Measurements from ENCODE around the gene ERAP2.

Gene ERAP2

GRCh38 chr5:96958977-96959376, 82.7 kb downstream of the ERAP2 start:
- no peaks in the 10 kb centered on the region for H3K79me1 ChIP-seq (ENCODE audit: low read length)
- no peak overlapping the region for H4K8ac ChIP-seq (ENCODE audit: low read depth, low read length)
- no peak overlapping the region for H3K23ac ChIP-seq (ENCODE audit: low read length)
- H3K4me2 ChIP-seq (ENCODE audit: low read length): no peak overlapping the region
- no peak overlapping the region for H3K4me3 ChIP-seq (ENCODE audit: low read length)
- no CpG with 5 or more reads among the region's 5 CpGs for WGBS (ENCODE audit: extremely low coverage, insufficient coverage, low lambda C conversion rate)
- DNase-seq: no peak
- H3K27ac ChIP-seq (ENCODE audit: low read depth, low read length): no peak overlapping the region
- no peak overlapping the region for H2BK120ac ChIP-seq (ENCODE audit: low read depth, low read length)
- H3K4me1 ChIP-seq (ENCODE audit: control insufficient read depth, low read depth, low read length): no peaks in the 10 kb centered on the region
- no peak overlapping the region for H3K4ac ChIP-seq (ENCODE audit: low read depth, low read length)
- H3K79me2 ChIP-seq (ENCODE audit: control insufficient read depth, insufficient read depth, low read length): no peaks in the 10 kb centered on the region
- H2AK5ac ChIP-seq (ENCODE audit: low read length): no peak overlapping the region
- no peaks in the 10 kb centered on the region for H3K27me3 ChIP-seq (ENCODE audit: insufficient read depth, low read length, poor library complexity)
- no peak overlapping the region for H2BK15ac ChIP-seq (replicated peaks; ENCODE audit: low read depth)
- H2BK5ac ChIP-seq (ENCODE audit: low read length): no peak overlapping the region
- H3K36me3 ChIP-seq (ENCODE audit: control insufficient read depth, insufficient read depth, low read length): no peaks in the 10 kb centered on the region
- no peak overlapping the region for H3K9ac ChIP-seq (ENCODE audit: low read length)
- H3K18ac ChIP-seq (ENCODE audit: low read length): no peak overlapping the region
- no peak overlapping the region for H4K5ac ChIP-seq (ENCODE audit: low read length)
- H3K56ac ChIP-seq (ENCODE audit: low read length): no peak overlapping the region

GRCh38 chr5:96961053-96961452, 84.8 kb downstream of the ERAP2 start:
- Histone ChIP-seq H4K8ac (ENCODE audit: low read depth, low read length) (no peak overlapping the region), H3K4ac (ENCODE audit: low read depth, low read length) (no peak overlapping the region), H3K36me3 (ENCODE audit: control insufficient read depth, insufficient read depth, low read length) (no peaks in the 10 kb centered on the region), H3K27me3 (ENCODE audit: insufficient read depth, low read length, poor library complexity) (no peaks in the 10 kb centered on the region), H2AK5ac (ENCODE audit: low read length) (no peak overlapping the region), H4K5ac (ENCODE audit: low read length) (no peak overlapping the region), H3K79me1 (ENCODE audit: low read length) (no peaks in the 10 kb centered on the region), H3K27ac (ENCODE audit: low read depth, low read length) (no peak overlapping the region), H3K4me3 (ENCODE audit: low read length) (no peak overlapping the region), H3K4me2 (ENCODE audit: low read length) (no peak overlapping the region), H3K56ac (ENCODE audit: low read length) (no peak overlapping the region), H2BK120ac (ENCODE audit: low read depth, low read length) (no peak overlapping the region), H3K18ac (ENCODE audit: low read length) (no peak overlapping the region), H3K79me2 (ENCODE audit: control insufficient read depth, insufficient read depth, low read length) (no peaks in the 10 kb centered on the region), H3K23ac (ENCODE audit: low read length) (no peak overlapping the region), H3K9ac (ENCODE audit: low read length) (no peak overlapping the region), H2BK5ac (ENCODE audit: low read length) (no peak overlapping the region), H2BK15ac (replicated peaks; ENCODE audit: low read depth) (no peak overlapping the region), H3K4me1 (ENCODE audit: control insufficient read depth, low read depth, low read length) (no peaks in the 10 kb centered on the region)
- no CpG with 5 or more reads among the region's 1 CpG for WGBS (ENCODE audit: extremely low coverage, insufficient coverage, low lambda C conversion rate)
- DNase-seq: no peak

- H2BK120ac ChIP-seq (ENCODE audit: low read depth, low read length): no peak overlapping the region
- no peak overlapping the region for H4K8ac ChIP-seq (ENCODE audit: low read depth, low read length)
- no peaks in the 10 kb centered on the region for H3K79me1 ChIP-seq (ENCODE audit: low read length)
- WGBS (ENCODE audit: extremely low coverage, insufficient coverage, low lambda C conversion rate): no CpG with 5 or more reads among the region's 4 CpGs
- H2AK5ac ChIP-seq (ENCODE audit: low read length): no peak overlapping the region
- no peak overlapping the region for H3K9ac ChIP-seq (ENCODE audit: low read length)
- H2BK5ac ChIP-seq (ENCODE audit: low read length): no peak overlapping the region
- no peaks in the 10 kb centered on the region for H3K79me2 ChIP-seq (ENCODE audit: control insufficient read depth, insufficient read depth, low read length)
- no peak overlapping the region for H3K18ac ChIP-seq (ENCODE audit: low read length)
- no peaks in the 10 kb centered on the region for H3K36me3 ChIP-seq (ENCODE audit: control insufficient read depth, insufficient read depth, low read length)
- no peak overlapping the region for H3K4me3 ChIP-seq (ENCODE audit: low read length)
- H4K5ac ChIP-seq (ENCODE audit: low read length): no peak overlapping the region
- no peak overlapping the region for H3K4me2 ChIP-seq (ENCODE audit: low read length)
- no peak overlapping the region for H3K27ac ChIP-seq (ENCODE audit: low read depth, low read length)
- H3K4ac ChIP-seq (ENCODE audit: low read depth, low read length): no peak overlapping the region
- no peaks in the 10 kb centered on the region for H3K27me3 ChIP-seq (ENCODE audit: insufficient read depth, low read length, poor library complexity)
- no peaks in the 10 kb centered on the region for H3K4me1 ChIP-seq (ENCODE audit: control insufficient read depth, low read depth, low read length)
- H2BK15ac ChIP-seq (replicated peaks; ENCODE audit: low read depth): no peak overlapping the region
- H3K56ac ChIP-seq (ENCODE audit: low read length): no peak overlapping the region
- DNase-seq: no peak
- H3K23ac ChIP-seq (ENCODE audit: low read length): no peak overlapping the region
Measured at GRCh38 chr5:96962540-96962991, 86.3 kb downstream of the ERAP2 start.

GRCh38 chr5:96963267-96963666, 87.0 kb downstream of the ERAP2 start:
- DNase-seq: no peak
- Histone ChIP-seq H3K79me2 (ENCODE audit: control insufficient read depth, insufficient read depth, low read length) (no peaks in the 10 kb centered on the region), H3K4me1 (ENCODE audit: control insufficient read depth, low read depth, low read length) (no peaks in the 10 kb centered on the region), H4K5ac (ENCODE audit: low read length) (no peak overlapping the region), H3K4me2 (ENCODE audit: low read length) (no peak overlapping the region), H3K9ac (ENCODE audit: low read length) (no peak overlapping the region), H3K4ac (ENCODE audit: low read depth, low read length) (no peak overlapping the region), H3K18ac (ENCODE audit: low read length) (no peak overlapping the region), H3K36me3 (ENCODE audit: control insufficient read depth, insufficient read depth, low read length) (no peaks in the 10 kb centered on the region), H3K79me1 (ENCODE audit: low read length) (no peaks in the 10 kb centered on the region), H2AK5ac (ENCODE audit: low read length) (no peak overlapping the region), H3K56ac (ENCODE audit: low read length) (no peak overlapping the region), H2BK120ac (ENCODE audit: low read depth, low read length) (no peak overlapping the region), H4K8ac (ENCODE audit: low read depth, low read length) (no peak overlapping the region), H3K27ac (ENCODE audit: low read depth, low read length) (no peak overlapping the region), H2BK5ac (ENCODE audit: low read length) (no peak overlapping the region), H3K23ac (ENCODE audit: low read length) (no peak overlapping the region), H2BK15ac (replicated peaks; ENCODE audit: low read depth) (no peak overlapping the region), H3K27me3 (ENCODE audit: insufficient read depth, low read length, poor library complexity) (no peaks in the 10 kb centered on the region), H3K4me3 (ENCODE audit: low read length) (no peak overlapping the region)
- WGBS (ENCODE audit: extremely low coverage, insufficient coverage, low lambda C conversion rate): no CpG with 5 or more reads among the region's 3 CpGs

- no peak for DNase-seq
- no peak overlapping the region for H2AK5ac ChIP-seq (ENCODE audit: low read length)
- no peak overlapping the region for H3K4me3 ChIP-seq (ENCODE audit: low read length)
- H2BK120ac ChIP-seq (ENCODE audit: low read depth, low read length): no peak overlapping the region
- H4K8ac ChIP-seq (ENCODE audit: low read depth, low read length): no peak overlapping the region
- no peaks in the 10 kb centered on the region for H3K79me2 ChIP-seq (ENCODE audit: control insufficient read depth, insufficient read depth, low read length)
- H3K4me1 ChIP-seq (ENCODE audit: control insufficient read depth, low read depth, low read length): no peaks in the 10 kb centered on the region
- no peak overlapping the region for H3K18ac ChIP-seq (ENCODE audit: low read length)
- no peaks in the 10 kb centered on the region for H3K79me1 ChIP-seq (ENCODE audit: low read length)
- no peak overlapping the region for H3K23ac ChIP-seq (ENCODE audit: low read length)
- no peak overlapping the region for H3K9ac ChIP-seq (ENCODE audit: low read length)
- no peaks in the 10 kb centered on the region for H3K36me3 ChIP-seq (ENCODE audit: control insufficient read depth, insufficient read depth, low read length)
- no peaks in the 10 kb centered on the region for H3K27me3 ChIP-seq (ENCODE audit: insufficient read depth, low read length, poor library complexity)
- H3K27ac ChIP-seq (ENCODE audit: low read depth, low read length): no peak overlapping the region
- H3K4me2 ChIP-seq (ENCODE audit: low read length): no peak overlapping the region
- no peak overlapping the region for H2BK15ac ChIP-seq (replicated peaks; ENCODE audit: low read depth)
- no peak overlapping the region for H2BK5ac ChIP-seq (ENCODE audit: low read length)
- H4K5ac ChIP-seq (ENCODE audit: low read length): no peak overlapping the region
- no CpG with 5 or more reads among the region's 4 CpGs for WGBS (ENCODE audit: extremely low coverage, insufficient coverage, low lambda C conversion rate)
- no peak overlapping the region for H3K4ac ChIP-seq (ENCODE audit: low read depth, low read length)
- no peak overlapping the region for H3K56ac ChIP-seq (ENCODE audit: low read length)
Measured at GRCh38 chr5:96966801-96967200, 90.5 kb downstream of the ERAP2 start.

- Histone ChIP-seq H2BK5ac (ENCODE audit: low read length) (no peak overlapping the region), H3K27me3 (ENCODE audit: insufficient read depth, low read length, poor library complexity) (no peaks in the 10 kb centered on the region), H3K56ac (ENCODE audit: low read length) (no peak overlapping the region), H3K9ac (ENCODE audit: low read length) (no peak overlapping the region), H2AK5ac (ENCODE audit: low read length) (no peak overlapping the region), H3K79me1 (ENCODE audit: low read length) (no peaks in the 10 kb centered on the region), H2BK120ac (ENCODE audit: low read depth, low read length) (no peak overlapping the region), H3K23ac (ENCODE audit: low read length) (no peak overlapping the region), H4K5ac (ENCODE audit: low read length) (no peak overlapping the region), H3K4ac (ENCODE audit: low read depth, low read length) (no peak overlapping the region), H3K4me3 (ENCODE audit: low read length) (no peak overlapping the region), H3K79me2 (ENCODE audit: control insufficient read depth, insufficient read depth, low read length) (no peaks in the 10 kb centered on the region), H3K4me2 (ENCODE audit: low read length) (no peak overlapping the region), H3K4me1 (ENCODE audit: control insufficient read depth, low read depth, low read length) (no peaks in the 10 kb centered on the region), H2BK15ac (replicated peaks; ENCODE audit: low read depth) (no peak overlapping the region), H3K36me3 (ENCODE audit: control insufficient read depth, insufficient read depth, low read length) (no peaks in the 10 kb centered on the region), H3K27ac (ENCODE audit: low read depth, low read length) (no peak overlapping the region), H4K8ac (ENCODE audit: low read depth, low read length) (no peak overlapping the region), H3K18ac (ENCODE audit: low read length) (no peak overlapping the region)
- no CpG with 5 or more reads among the region's 1 CpG for WGBS (ENCODE audit: extremely low coverage, insufficient coverage, low lambda C conversion rate)
- no peak for DNase-seq
Measured at GRCh38 chr5:96967400-96967799, 91.1 kb downstream of the ERAP2 start.

Measured in mesendoderm (in vitro differentiated cells).